ENCODE results near the gene OGFOD2.

DNA sequence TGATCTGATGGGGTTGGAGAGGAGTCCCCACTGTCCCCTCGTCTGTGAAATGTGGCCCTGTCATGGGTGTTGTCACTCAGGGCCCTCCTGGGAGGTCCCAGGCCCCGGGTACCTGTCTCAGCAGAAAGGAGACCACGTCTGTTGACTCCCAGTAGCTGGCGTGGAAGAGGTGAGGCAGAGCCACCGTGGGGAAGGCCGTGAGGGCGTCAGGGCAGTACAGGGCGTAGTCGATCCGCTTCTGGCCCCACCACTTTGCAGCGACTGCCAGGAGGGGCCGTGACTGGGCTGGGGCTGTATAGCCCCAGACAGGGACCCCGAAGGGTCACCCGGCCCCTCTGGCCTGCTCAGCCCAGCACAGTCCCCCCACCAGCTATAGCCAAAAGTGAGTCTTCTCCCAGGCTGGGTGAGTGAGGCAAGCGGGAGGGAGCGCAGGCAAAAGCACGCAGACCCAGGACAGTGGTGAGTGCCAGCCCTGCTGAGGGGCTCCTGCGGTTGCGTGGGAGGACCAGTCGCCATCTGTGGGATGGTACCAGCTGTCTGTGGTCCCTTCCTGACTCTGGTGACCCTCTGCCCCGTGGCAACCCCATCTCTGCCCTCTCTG, 13.7 kb downstream of the OGFOD2 start:
- TF ChIP-seq, protein P1, sequence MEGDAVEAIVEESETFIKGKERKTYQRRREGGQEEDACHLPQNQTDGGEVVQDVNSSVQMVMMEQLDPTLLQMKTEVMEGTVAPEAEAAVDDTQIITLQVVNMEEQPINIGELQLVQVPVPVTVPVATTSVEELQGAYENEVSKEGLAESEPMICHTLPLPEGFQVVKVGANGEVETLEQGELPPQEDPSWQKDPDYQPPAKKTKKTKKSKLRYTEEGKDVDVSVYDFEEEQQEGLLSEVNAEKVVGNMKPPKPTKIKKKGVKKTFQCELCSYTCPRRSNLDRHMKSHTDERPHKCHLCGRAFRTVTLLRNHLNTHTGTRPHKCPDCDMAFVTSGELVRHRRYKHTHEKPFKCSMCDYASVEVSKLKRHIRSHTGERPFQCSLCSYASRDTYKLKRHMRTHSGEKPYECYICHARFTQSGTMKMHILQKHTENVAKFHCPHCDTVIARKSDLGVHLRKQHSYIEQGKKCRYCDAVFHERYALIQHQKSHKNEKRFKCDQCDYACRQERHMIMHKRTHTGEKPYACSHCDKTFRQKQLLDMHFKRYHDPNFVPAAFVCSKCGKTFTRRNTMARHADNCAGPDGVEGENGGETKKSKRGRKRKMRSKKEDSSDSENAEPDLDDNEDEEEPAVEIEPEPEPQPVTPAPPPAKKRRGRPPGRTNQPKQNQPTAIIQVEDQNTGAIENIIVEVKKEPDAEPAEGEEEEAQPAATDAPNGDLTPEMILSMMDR (conservative IDR thresholded peaks at IDR 0.05 in 1 of 2, IDR thresholded peaks at IDR 0.05 in 1 of 2; ENCODE audit: extremely low read depth in 1 of 2, insufficient read depth in 1 of 2, low read depth in 1 of 2, low read length in 2 of 2), result no peak
- TF ChIP-seq EZH2 (IDR thresholded peaks at IDR 0.05; ENCODE audit: borderline replicate concordance, low read length), result no peak
